Coronary artery (tissue), 2 donors: ENCODE measurements around the gene CHI3L2.

ENCODE experiments used
- DNase-seq: peaks from one replicate; pipeline ENCODE4 v3.0.0-alpha.2; 2017; ENCODE audit warnings: low spot score
- H3K27ac ChIP-seq, 2 donors: fragments of 200-600 bp; sonication (generic); one replicate each; pipeline ENCODE4 v1.5.1; 2016 to 2019
- H3K4me3 ChIP-seq: fragments of 200-600 bp; sonication (generic); 2 replicates; pipeline ENCODE4 v1.5.1; 2016; ENCODE audit warnings: mild to moderate bottlenecking, moderate library complexity
- CTCF ChIP-seq: fragments of 200-600 bp; sonication (generic); IDR thresholded peaks from one replicate; pipeline ENCODE4 v1.5.1; 2019; ENCODE audit warnings: antibody characterized with exemption

CHI3L2 gene

DNA sequence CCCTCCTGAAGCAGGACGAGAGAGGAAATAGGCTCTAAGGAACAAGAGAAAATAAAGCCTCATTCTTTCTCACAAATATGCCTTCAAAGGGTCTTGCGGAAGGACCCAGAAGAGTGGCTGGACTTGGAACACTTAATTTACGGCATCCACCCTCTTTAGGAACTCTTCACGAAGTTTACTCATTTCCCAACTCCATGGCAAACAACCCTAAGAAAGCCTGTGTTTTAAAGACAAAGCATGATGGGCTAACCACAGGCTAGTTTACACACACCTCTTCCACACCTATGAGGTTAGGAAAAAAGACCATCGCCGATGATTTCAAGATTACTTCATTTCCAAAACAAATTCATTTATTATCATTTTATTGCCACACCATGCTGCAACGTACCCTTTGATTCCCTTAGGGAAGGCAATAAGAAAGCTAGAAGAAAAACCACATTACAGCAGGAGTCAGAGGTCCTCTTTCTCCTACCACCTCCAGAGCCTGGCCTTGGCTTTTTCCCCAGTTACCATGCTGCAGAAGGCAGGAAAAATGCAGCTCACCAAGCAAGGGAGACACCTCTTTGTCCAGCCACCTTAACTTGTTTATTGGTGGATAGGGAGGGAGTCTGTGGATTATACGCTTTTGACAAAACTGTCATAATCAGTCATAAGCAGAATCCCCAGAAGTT, 29.6 kb downstream of the CHI3L2 start:
- no peak for DNase-seq
- no peak for TF ChIP-seq CTCF
- Histone ChIP-seq H3K4me3 (no peak overlapping the region), H3K27ac (no peak overlapping the region)

- no peak overlapping the region for H3K27ac ChIP-seq
- no peak for TF ChIP-seq CTCF
- no peak for DNase-seq
- H3K4me3 ChIP-seq = no peak overlapping the region
Observed at GRCh38 chr1:111267801-111268508, 40.4 kb downstream of the CHI3L2 start.

- no peak overlapping the region for H3K4me3 ChIP-seq
- no peak for TF ChIP-seq CTCF
- H3K27ac ChIP-seq = no peak overlapping the region
- no peak for DNase-seq
Observed at GRCh38 chr1:111269825-111270406, 42.4 kb downstream of the CHI3L2 start.

GRCh38 chr1:111270771-111271463, 43.4 kb downstream of the CHI3L2 start:
- H3K27ac ChIP-seq = no peak overlapping the region
- TF ChIP-seq CTCF = no peak
- DNase-seq = no peak
- H3K4me3 ChIP-seq = no peak overlapping the region

DNA sequence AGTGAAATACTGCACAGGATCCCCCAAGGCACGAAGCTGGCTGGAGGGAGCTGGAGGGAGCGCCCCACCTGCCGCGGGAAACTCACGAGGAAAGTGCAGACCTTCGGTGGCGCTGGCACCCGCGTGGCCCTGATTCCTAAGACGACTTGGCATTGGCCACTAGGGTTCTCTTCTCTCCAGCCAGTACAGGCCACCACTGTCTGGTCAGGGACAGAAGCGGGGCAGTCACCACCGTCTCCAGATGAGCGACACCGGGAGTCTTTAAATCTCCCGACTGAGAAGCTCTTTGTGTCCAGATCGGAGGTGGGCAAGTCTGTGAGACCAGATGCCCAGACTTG, 43.9 kb downstream of the CHI3L2 start:
- no peak for TF ChIP-seq CTCF
- no peak for DNase-seq
- no peak overlapping the region for H3K27ac ChIP-seq
- H3K4me3 ChIP-seq = no peak overlapping the region

DNA sequence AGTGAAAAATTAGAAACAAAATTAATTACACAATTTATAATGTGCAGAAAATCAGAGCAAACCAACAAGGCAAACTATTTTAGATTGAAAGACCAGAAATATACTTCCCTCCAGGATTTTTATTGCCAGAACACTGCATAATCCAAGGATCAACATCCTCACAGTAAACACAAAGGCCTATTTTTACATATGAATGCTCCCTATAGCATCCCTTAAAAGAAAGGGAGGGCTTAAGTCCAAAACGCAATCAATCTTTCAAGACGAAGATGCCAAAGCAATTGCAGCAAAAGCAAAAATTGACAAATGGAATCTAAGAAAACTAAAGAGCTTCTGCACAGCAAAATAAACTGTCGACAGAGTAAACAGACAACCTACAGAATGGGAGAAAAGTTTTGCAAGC, 44.6 kb downstream of the CHI3L2 start:
- no peak overlapping the region for H3K4me3 ChIP-seq
- no peak overlapping the region for H3K27ac ChIP-seq
- DNase-seq = no peak
- no peak for TF ChIP-seq CTCF
